GM12891 (cell line): ENCODE data around the gene XPO4.

Experiments used
- POLR2A ChIP-seq: IDR thresholded peaks from 2 replicates; pipeline ENCODE4 v1.6.1; 2011; ENCODE audit warnings: low read depth, low read length, control low read depth
- POLR2AphosphoS5 ChIP-seq: IDR thresholded peaks from 2 replicates; pipeline ENCODE4 v1.6.1; 2011; ENCODE audit warnings: low read depth, low read length, control low read depth
- TAF1 ChIP-seq: IDR thresholded peaks from 2 replicates; pipeline ENCODE4 v1.6.1; 2011; ENCODE audit warnings: low read depth, low read length, control low read depth

GRCh38 chr13:20911037-20911436 is 8.5 kb upstream of the XPO4 start:
- no peak for TF ChIP-seq POLR2AphosphoS5
- TF ChIP-seq TAF1 = no peak
- no peak for TF ChIP-seq POLR2A
